Cerebellar cortex (tissue), 1 donor: ENCODE results near the gene TSPOAP1.
A peak's percentile ranks its signal among the peaks of the same experiment; 100 is the strongest.

Experiments
- DNase-seq: peaks from one replicate; pipeline ENCODE4 v3.0.0-alpha.2; 2015; ENCODE audit warnings: low spot score

Gene TSPOAP1

DNA sequence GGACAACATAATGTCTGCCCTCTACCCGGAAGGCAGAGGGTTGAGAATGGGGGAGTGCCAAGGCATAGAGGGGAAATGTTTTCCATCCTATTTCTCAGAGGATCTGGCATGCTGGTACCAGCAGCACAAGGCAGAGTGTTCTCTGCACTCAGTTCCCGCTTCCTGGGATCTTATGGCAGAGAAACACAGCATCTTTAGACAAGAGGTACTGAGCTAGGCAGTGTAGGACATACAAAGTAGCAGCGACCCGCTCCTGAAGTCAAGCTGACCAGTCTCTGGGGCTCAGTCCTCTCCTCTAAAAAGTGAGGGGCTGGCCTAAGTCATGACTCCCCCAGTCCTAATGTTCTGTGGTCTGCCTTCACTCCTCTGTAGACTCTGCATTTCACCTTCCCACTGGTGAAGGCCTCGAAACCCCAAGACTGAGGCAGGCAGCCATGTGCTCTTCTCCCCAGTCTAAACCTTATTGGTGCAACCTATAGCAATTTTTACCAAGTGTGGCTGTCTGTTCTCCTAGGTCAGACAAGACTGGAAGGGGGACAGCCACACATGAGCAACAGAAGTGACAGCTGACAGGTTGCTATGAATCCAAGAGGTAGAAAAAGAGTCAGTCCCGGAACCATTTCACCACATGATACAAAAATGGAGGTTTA is 11.3 kb upstream of the TSPOAP1 start:
- DNase-seq = no peak

DNA sequence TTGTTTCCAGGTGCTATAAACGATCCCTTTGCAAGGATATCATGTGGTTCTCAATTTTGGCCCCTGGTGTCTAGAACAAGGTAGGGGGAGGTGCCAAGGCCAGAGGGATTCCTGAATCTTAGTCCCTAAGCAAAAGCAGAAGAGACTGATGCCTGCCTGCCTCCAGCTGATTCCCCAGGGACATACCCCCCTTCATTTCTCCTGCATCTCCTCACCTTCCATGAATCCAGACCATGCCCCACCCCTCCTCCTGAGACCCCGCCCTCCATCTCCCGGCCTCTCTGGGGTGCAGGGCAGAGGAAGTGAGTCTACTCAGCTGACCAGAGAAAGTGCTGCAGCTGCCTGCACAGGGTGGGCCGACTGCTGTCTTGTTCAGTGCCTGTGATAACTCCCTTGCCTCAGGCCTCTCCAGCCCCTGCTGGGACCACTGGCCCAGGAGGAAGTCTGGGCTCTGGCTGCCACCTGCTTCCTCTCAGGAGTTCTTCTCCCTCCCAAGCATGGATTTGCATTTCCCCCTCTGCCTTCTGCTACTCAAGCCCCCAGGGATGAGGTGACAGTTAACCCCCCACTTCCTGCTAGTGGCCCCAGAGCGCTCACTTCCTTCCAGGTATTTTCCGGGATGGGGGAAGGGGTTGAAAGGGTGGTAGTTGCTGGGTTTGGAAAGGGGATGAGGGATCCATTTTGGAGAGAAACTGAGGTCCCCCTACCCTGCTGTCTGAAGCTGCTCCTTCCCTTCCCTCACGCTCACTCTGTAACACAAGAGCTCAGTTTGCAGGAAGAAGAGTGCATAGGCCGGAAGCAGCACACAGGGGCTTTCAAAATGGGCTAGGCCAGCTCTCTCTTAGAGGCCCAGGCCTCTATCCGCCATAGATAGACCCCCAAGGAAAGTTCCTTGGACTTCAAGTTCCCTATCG is 10.5 kb upstream of the TSPOAP1 start:
- no peak for DNase-seq

DNA sequence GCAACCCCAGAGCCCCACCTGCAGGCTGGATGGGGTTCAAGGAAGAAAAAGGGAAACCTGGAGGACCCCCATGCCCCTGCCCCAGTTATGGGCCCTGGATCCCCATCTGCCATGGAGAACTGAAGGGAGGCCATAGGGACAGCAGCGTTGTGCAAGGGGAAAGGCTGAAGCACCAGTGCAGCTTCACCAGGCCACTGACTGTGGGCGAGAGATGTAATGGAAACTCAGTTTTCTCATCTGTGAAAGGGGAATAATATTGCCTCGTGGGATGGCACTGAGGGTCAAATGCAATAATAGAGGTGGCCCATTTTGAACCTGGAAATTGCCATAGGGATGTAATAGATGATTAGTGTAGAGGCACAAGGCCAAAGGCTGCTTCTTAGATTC is 9.9 kb upstream of the TSPOAP1 start:
- DNase-seq = no peak

DNA sequence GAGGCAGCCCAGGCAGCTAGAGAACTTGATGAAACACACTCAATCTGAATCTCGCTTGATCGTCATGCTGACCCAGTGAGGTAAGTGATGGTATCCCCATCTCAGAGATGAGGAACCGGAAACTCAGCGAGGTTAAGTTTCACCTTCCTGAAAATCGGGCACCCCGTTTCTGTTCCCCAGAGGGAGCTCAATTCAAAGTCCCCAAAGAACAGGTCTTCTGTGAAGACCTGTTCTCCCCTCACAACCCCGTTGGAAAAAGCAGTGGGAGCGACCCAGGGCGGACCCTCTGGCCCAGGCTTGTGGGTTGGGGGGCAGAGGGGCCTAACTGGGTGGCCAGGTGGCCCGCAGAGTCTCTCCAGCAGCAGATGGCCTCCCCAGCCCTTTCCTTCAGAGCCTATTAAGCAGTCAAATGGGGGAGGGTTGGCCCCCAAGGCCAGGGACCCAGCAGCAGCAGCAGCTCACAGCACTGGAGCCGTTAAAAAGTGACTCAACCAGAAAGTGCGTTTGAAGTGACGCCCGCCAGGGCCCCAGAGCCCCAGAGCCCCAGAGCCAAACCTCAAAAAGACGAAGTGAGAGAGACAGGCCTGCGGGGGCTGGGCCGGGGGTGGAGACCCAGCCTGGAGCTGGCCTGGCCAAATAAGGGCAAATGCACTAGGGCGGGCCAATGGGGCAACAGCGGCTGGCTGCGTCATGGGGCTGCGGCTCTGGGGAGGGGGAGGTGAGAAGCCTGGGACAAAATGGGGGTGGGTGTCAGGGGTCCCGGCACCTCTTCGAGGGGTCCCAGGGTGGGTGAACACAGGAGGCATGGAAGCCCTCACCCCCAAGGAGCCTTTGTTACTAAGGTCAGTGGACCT is 9.2 kb upstream of the TSPOAP1 start:
- peak; percentile 25 for DNase-seq

DNA sequence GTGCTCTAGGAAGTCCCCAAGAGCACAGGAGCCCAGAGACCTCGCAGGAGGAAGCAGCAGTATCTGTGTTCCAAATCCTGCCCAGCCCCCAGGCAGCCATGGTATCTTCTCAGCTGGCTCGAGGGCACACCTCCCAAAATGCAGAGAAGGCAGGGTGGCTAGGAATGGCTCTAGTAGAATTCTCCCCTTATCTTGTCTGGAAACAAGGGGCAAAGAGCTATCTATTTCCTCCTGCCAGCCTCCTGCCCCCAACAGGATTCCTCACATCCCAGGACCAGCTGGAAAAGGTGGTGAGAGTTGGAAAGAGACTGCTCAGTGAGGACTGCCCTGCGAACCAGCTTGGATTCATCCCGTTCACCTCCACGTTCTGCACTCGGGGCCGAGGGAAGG is 8.6 kb upstream of the TSPOAP1 start:
- DNase-seq = no peak

DNA sequence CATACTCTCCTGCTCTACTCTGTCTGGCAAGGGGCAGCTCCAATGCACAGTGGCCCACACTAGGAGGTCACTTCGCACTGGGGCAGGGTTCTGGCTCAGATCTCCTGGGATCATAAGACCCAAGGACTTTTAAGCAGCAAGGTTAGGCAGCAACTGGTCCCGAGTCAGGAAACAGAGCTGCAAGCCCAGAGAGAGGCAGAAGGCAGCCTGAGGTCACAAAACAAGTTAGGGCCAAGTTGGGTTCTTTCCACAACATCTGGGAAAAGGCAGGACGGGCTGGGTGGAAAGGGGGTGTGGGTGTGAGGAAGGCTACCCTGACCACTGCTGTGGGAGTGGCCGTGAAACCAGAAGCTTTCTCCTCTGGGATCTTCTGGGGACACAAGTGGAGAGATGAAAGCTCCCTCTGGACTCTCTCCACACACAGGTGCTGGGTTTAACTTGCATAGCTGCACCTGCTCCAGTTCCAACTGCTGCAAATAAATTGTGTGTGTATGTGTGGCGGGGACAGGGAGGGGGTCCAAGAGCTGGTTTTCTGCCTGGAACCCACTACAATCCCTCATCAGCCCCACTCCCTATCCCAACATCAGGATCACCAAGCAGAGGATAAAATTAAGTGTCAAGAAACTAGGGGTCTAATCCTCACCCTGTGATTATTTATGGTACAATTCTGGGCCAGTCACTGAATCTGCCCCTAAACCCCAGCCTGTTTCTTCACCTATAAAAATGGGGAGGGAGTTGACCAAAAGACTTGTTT is 8.0 kb upstream of the TSPOAP1 start:
- DNase-seq = no peak

DNA sequence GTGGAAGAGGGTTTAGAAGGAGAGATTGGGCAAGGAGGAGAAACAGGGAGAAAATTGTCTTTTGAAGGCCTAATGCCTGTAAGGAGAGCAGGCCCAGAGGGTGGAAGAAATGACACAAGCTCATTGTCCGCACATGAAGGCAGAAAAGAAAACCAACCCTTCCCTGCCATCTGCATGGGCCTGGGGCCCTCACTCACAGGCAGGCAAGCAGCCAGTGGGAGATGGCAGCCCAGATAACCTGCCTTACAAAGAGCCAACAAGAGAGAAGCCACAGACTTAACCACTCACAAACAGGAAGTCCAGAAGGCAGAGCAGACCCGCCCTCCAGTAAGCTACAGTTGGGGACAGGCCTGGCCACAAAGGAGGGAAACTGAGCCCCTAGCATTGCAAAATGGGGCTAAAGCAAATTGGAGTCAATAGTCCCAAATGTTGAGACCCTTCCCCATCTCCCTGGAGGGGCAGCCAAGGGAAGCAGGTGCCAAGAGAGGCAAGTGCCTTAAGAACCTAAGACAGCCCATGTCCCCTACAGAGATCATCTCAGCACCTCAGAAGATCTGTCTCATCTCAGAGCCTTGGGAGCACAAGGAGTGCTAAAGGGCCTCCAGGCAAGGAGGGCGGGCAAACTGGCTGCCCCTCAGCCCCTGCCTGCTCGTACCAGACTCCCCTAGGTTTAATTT is 7.3 kb upstream of the TSPOAP1 start:
- no peak for DNase-seq

DNA sequence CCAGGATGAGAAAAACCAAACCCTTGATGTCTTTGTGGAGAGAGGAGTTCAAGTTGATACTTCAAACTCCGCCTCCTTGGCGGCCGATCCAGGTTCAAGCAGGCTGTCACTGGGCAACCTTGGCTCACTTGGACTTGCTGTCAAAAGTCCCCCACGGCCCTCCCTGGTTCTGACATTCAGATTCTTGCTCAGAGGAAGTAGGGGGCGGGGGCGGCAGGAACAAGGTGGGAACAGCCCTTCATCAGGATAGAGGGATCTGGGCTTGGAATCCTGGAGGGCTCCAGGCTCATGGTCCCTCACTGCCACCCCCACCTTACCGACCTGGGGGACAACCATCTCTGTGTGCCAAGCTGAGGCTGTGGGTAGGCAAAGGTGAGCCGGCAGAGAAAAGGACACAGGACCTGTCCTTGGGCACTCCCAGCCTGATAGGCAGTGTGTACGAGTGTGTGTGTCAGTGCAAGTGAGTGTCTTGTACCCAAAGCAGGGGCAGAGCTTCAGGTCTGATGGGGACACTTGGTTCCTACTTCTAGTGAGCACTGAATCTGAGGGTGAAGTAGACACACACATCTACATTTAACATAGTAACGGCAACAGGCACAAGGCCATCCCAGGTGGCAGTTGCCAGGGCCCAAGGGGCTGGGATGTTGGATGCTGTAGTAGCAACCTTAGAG is 6.6 kb upstream of the TSPOAP1 start:
- no peak for DNase-seq

DNA sequence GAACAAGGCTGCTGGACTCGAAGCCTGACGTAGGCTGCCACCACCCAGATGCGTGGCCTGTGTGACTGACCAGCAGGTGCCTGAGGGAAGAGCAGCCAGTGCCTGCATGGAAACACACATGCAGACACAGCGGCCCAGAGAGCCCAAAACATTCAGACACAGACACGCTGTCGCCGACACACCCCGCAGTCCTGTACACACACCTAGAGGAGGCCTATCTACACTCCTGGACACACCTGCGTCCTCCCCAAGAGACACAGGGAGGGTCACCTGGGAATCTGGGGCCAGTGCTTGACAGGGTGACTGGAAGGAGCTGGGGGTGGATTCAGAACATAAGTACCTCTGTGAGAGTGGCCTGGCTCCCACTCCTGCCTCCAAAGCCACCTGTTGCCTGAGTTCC is 6.1 kb upstream of the TSPOAP1 start:
- DNase-seq = no peak

DNA sequence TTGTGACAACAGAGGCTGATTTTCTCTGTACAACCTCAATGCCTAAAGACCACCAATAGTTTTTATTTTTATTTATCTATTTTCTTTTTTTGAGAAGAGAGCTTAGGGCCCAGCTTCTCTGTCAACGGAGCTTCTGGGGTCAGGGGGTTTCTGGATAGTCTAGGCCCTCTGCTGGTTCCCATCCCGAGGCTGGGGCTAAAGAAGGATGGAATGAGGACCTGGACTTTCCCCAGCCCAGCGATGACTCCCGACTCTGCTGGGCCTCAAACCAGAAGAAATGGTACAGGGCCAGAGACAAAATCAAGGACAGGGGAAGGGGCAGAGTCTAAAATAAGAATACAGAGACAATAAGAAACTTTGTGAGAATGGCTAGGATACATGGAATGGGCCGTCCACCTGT is 5.7 kb upstream of the TSPOAP1 start:
- no peak for DNase-seq

DNA sequence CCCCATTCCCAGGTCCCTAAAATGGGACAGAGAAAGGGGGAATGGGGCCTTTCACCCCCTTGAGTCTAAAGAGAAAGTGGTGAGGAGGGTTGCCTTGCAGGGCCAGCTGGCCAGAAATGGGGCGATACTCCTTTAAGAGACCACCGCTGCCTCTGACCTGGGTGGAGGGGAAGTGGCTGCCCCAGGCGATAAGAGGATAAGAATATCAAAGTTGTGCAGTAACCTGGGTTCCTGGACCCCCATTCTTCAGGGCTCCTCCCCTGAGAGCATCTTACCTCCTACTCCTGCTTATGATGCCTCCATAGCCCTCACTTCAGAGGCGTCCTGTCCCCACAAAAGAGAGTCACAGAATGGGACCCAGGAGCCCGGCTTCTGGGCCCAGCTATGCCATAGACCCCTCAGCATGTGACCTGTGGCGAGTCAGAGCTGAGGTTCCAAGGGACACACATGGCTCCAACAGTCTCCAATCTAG is 5.2 kb upstream of the TSPOAP1 start:
- DNase-seq = no peak

DNA sequence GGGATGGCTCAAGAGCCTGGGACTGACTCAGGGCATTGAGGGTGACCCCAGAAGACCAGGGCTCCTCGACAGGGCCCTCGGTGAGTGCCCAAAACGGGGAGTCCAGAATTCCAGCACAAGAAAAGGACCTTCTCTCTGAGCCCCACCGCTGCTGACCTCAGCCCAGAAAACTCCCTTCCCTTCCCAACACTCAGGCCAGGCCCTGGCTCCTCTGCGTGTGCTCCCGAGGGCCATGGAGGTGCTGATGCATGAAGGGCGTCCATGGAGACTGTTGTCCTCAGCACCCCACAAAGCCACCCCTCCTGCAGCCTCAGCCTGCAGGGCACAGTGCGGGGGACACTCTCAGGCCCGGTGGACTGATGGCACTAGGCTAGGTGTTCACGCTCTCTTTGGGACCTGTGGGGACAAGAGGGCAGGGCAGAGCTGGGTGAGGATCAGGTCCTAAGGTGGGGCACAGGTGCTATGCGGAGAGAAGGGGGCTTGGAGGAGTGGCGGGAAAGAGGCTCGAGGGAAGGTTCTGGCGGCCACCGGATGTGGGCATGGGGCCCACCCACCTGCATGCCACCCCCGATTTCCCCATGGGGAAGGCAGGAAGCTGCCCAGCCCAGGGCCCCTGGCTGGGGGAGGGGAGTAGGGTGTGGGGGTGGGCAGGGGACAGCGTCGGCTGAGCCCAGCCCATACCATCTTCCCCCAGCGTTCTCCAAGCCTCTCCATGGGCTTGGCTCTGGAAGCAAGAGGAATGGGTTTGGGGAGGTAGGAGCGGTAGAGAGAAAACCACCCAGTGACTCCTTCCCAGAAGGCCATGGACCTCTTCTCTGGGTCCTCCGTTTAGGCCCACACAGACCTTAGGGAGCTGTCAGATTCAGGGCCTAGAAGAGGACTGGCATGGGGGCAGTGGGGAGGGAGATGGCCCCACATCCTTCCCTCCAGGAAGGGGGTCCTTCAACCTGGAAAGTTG is 4.5 kb upstream of the TSPOAP1 start:
- DNase-seq = no peak

DNA sequence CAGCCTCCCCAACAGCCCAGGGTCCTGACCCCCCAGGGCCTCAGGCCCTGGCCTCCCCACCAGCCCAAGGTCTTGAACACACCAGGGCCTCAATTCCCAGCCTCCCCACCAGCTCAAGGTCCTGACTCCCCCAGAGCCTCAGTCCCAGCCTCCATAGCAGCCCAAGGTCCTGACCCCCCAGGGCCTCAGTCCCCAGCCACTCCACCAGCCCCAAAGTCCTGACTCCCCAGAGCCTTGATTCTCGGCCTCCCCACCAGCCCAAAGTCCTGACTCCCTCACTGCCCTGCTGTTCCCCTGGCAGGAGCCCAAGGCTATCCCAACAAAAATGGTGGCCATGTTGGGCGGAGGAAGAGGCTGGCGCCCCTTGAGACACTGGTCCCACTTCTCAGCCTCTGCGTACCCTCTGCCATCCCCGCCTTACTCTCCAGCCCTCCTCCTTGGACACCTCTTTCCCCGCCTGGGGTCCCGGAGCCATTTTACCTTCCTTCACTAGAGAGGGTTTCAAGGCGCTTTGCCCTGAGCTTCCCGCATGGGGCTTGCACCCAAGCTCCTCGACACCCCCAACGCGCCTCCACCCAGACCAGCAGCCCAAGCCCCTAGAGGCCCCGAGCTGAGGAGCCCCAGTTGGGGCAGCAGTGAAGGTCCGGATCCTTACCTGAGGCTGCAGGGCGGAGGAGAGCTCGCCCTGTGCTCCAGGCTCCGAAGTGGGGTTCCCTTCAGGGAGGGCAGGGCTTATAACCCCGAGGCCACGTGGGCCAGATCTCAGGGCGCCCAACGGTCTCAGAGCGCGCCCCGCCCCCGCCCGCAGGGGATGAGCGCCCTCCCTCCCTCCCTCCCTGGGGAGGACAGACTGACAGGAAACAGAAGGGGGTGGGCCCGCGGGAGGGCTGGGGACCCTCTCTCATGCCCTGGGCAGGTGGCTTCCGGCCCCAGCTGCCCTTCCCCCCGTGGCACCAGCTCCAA is 3.5 kb upstream of the TSPOAP1 start:
- DNase-seq = no peak

DNA sequence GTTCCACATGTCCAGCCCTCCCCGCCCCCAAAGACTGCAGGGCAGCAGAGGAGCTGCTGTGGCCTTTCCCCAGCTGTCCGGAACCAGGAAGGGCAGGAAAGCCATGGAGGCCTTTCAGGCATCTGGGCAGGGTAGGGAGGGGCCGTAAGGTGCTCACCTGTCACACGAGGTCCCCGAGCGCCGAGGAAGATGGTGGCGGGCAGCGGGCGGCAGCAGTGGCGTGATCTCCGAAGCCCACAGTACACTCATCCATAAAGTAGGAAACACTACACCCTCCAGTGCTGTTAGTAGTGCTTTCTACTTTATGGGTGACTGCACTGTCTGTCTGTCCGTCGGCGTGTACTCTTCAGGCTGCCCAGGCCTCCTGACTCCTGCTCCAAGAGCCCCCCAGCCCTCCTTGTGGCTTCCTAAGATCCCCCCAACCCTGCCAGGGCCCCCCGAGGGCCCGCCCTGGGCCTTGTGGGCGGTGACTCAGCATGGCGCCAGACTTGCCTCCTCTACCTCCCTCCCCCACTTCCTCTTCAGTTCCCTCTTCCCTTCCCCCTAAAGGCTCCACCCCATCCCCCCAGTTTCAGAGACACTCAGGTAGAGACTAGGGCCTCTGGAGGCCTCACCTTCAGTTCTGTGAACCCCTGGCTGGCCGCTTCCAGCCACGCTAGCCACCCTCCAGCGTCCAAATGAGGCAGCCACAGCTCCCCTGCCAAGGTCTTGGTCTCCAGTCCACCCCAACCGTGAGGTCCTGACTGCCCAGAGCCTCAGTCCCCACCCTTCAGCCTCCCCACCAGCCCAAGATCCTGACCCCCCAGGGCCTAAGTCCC is 2.6 kb upstream of the TSPOAP1 start:
- no peak for DNase-seq

DNA sequence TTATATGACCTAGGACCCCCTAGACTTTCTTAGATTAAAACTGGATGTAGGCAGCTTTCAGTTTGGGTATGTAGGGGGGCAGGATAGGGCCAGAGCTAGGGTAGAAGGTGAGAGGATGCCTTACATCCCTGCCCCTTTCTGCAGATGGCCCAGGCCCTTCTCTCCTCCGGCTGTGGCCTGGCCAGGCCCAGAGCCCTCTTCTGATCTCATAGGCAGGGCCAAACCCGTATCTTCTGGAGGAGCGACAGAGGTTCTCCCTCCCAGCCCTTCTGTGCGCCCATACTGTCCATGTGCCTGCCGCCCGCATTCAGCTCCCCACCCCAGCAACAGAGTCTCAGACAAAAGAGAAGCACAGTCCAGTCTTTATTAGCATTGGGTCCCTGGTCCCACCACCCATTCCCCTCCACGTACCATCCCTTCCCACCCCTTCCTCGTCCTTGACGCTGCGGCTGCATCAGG is 2.0 kb upstream of the TSPOAP1 start:
- DNase-seq = no peak

DNA sequence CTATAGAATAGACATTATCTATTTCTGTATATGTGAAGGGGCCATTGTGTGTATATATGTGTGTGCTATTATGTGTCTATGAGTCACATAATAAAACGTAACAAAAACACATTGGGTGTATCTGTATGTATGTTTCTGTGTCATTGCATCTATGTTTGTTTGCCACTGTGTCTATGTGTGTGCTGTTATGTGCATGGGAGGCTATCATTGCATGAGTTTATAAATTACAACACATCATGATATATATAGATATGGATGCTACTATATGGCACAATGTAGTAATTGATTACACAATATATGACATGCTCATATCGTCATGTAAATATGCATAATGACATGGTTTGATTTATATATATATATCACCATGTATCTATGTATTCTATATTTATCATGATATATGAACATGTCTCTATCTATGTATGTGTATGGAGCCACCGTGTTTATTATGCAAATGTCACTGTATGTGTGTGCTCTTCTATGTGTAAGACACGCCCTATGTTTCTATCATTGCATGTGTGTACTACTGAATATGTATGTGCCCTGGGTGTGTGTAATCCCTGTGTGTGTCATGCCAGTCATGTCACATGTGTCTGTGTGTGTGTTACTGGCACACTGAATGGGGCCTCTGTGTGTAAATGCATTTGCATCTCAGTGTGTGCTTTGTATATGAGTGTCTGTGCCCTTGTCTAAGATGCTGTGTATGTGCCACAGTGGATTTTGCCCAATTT is 1.4 kb upstream of the TSPOAP1 start:
- DNase-seq = no peak
